Right atrium auricular region (tissue), 2 donors: ENCODE data around the gene C9. TPM values are rescaled to one million over a fixed set of nuclear protein-coding genes. Genes with fewer than 3 reads are reported as not detected.
"Not testable (repeated sequence)": the region's sequence is repeated elsewhere in the genome, so short reads cannot be mapped to it uniquely, and the experiment has no call there.

Experiments
- DNase-seq: peaks from one replicate; pipeline ENCODE4 v3.0.0-alpha.2; 2019; ENCODE audit warnings: low spot score
- H3K27ac ChIP-seq, 2 donors: fragments of 200-600 bp; sonication (generic); 1 replicate in 1 of 2; 2 replicates in 1 of 2; pipeline ENCODE4 v1.5.1; 2016 to 2019
- H3K27me3 ChIP-seq, 2 donors: fragments of 200-600 bp; sonication (generic); one replicate each; pipeline versions ENCODE4 v1.5.1 to v1.6.0; 2017 to 2019
- H3K36me3 ChIP-seq: fragments of 200-600 bp; sonication (generic); one replicate; pipeline ENCODE4 v1.5.1; 2016
- H3K4me1 ChIP-seq, 2 donors: fragments of 200-600 bp; sonication (generic); one replicate each; pipeline versions ENCODE4 v1.5.1 to v1.6.0; 2017 to 2019
- H3K4me3 ChIP-seq, 2 donors: fragments of 200-600 bp; sonication (generic); 1 replicate in 1 of 2; 2 replicates in 1 of 2; pipeline ENCODE4 v1.5.1; 2017 to 2019; ENCODE audit warnings: mild to moderate bottlenecking in 1 of 2, moderate library complexity in 1 of 2
- H3K9me3 ChIP-seq, 2 donors: fragments of 200-600 bp; sonication (generic); one replicate each; pipeline ENCODE4 v1.5.1; 2019
- CTCF ChIP-seq, 2 donors: fragments of 200-600 bp; sonication (generic); IDR thresholded peaks; one replicate each; pipeline ENCODE4 v1.5.1; 2019; ENCODE audit warnings: antibody characterized with exemption in 2 of 2
- total RNA-seq, 2 donors: library from RNA; depleted of rRNA; stranded (reverse); fragments of >200 nt; gene quantifications; one replicate each; pipeline ENCODE4 v1.1.0, GENCODE V29; 2016

Gene C9
- total RNA-seq, 2 donors from 2014 or later: not detected

GRCh38 chr5:39340506-39340905, 23.8 kb downstream of the C9 start:
- no peaks in the 10 kb centered on the region for H3K9me3 ChIP-seq
- no peaks in the 10 kb centered on the region for H3K36me3 ChIP-seq
- no peak overlapping the region for H3K4me3 ChIP-seq
- no peaks in the 10 kb centered on the region for H3K4me1 ChIP-seq
- DNase-seq: no peak
- no peak overlapping the region for H3K27ac ChIP-seq
- TF ChIP-seq CTCF (IDR thresholded peaks at IDR 0.05): no peak
- no peaks in the 10 kb centered on the region for H3K27me3 ChIP-seq

- Histone ChIP-seq H3K9me3 (no peaks in the 10 kb centered on the region), H3K36me3 (no peaks in the 10 kb centered on the region), H3K27me3 (no peaks in the 10 kb centered on the region), H3K4me3 (no peak overlapping the region), H3K27ac (no peak overlapping the region), H3K4me1 (no peaks in the 10 kb centered on the region)
- no peak for DNase-seq
- no peak for TF ChIP-seq CTCF (IDR thresholded peaks at IDR 0.05)
Observed at GRCh38 chr5:39337252-39337915, 26.9 kb downstream of the C9 start.

GRCh38 chr5:39334296-39334695, 30.0 kb downstream of the C9 start:
- not testable (repeated sequence) for H3K27ac ChIP-seq, DNase-seq, H3K9me3 ChIP-seq, H3K4me3 ChIP-seq, H3K27me3 ChIP-seq, H3K36me3 ChIP-seq, H3K4me1 ChIP-seq

GRCh38 chr5:39333104-39333503, 31.2 kb downstream of the C9 start:
- Histone ChIP-seq H3K27ac (no peak overlapping the region), H3K9me3 (no peaks in the 10 kb centered on the region), H3K36me3 (no peaks in the 10 kb centered on the region), H3K4me1 (no peaks in the 10 kb centered on the region), H3K4me3 (no peak overlapping the region), H3K27me3 (no peaks in the 10 kb centered on the region)
- TF ChIP-seq CTCF (IDR thresholded peaks at IDR 0.05): no peak
- DNase-seq: no peak

- DNase-seq: no peak
- Histone ChIP-seq H3K9me3 (no peaks in the 10 kb centered on the region), H3K27me3 (no peaks in the 10 kb centered on the region), H3K4me1 (no peaks in the 10 kb centered on the region), H3K36me3 (no peaks in the 10 kb centered on the region), H3K4me3 (no peak overlapping the region), H3K27ac (no peak overlapping the region)
- no peak for TF ChIP-seq CTCF (IDR thresholded peaks at IDR 0.05)
Observed at GRCh38 chr5:39331861-39332381, 32.4 kb downstream of the C9 start.

- no peak for TF ChIP-seq CTCF (IDR thresholded peaks at IDR 0.05)
- no peaks in the 10 kb centered on the region for H3K27me3 ChIP-seq
- H3K27ac ChIP-seq: no peak overlapping the region
- DNase-seq: no peak
- no peaks in the 10 kb centered on the region for H3K4me1 ChIP-seq
- no peaks in the 10 kb centered on the region for H3K36me3 ChIP-seq
- no peak overlapping the region for H3K4me3 ChIP-seq
- no peaks in the 10 kb centered on the region for H3K9me3 ChIP-seq
Observed at GRCh38 chr5:39328731-39329130, 35.6 kb downstream of the C9 start.
